ENCODE data around the gene OR2J2. TPM values are rescaled to one million over a fixed set of nuclear protein-coding genes. Genes with fewer than 3 reads are reported as not detected.

Gene OR2J2
- not detected in 2 replicates for total RNA-seq

GRCh38 chr6:29170607-29171006 lies at the start of gene OR2J2:
TSS of gene OR2J2 (plus strand) at chr6:29170907. CDS start at chr6:29173636, 2,729 bp downstream.

Other genes with a start within 250 kb of the OR2J2 start
- gene TRIM27, start 246.9 kb upstream of the OR2J2 start, total RNA-seq: 59.9 and 72.1 TPM in 2 replicates
- gene ZNF311, start 165.6 kb upstream of the OR2J2 start, total RNA-seq: 1.7 and 2.9 TPM in 2 replicates
- gene OR2W1, start 125.7 kb upstream of the OR2J2 start, total RNA-seq: not detected in 2 replicates
- not detected in 2 replicates for gene OR2B3, start 83.6 kb upstream of the OR2J2 start, total RNA-seq
- not detected in 2 replicates for gene OR2J1, start 71.4 kb upstream of the OR2J2 start, total RNA-seq
- gene OR2J3, start 62.8 kb upstream of the OR2J2 start, total RNA-seq: not detected in 2 replicates
- gene OR14J1, start 130.8 kb downstream of the OR2J2 start, total RNA-seq: not detected in 2 replicates
- not detected in 2 replicates for gene OR5V1, start 198.0 kb downstream of the OR2J2 start, total RNA-seq
- gene OR12D3, start 204.4 kb downstream of the OR2J2 start, total RNA-seq: not detected in 2 replicates
- not detected in 2 replicates for gene OR12D2, start 224.7 kb downstream of the OR2J2 start, total RNA-seq
- not detected in 2 replicates for gene OR12D1, start 244.0 kb downstream of the OR2J2 start, total RNA-seq

Measured in uterine smooth muscle cell (primary cell).